Central memory CD8-positive, alpha-beta T cell (primary cell): ENCODE measurements around the gene NR1H2.

Experiments used
- ATAC-seq: fragments of 150-1000 bp; cut with Tn5 transposase; replicated peaks from 2 replicates; pipeline ENCODE4 v1.10.0; 2022; ENCODE audit warnings: mild to moderate bottlenecking, moderate FRiP score, moderate number of reproducible peaks; ENCODE audit not compliant: poor library complexity, severe bottlenecking; ENCODE audit errors: extremely low read depth
- DNase-seq, 2 donors: peaks; one replicate each; pipeline ENCODE4 v3.0.0; 2021; ENCODE audit warnings: low spot score in 2 of 2
- H3K27ac Mint-ChIP-seq: one replicate; pipeline ENCODE4 v1.8.0; 2022; ENCODE audit warnings: low read depth, mild to moderate bottlenecking, moderate library complexity, mixed read lengths
- H3K27me3 Mint-ChIP-seq: one replicate; pipeline ENCODE4 v1.8.0; 2022; ENCODE audit warnings: mixed read lengths
- H3K36me3 Mint-ChIP-seq: one replicate; pipeline ENCODE4 v1.8.0; 2022; ENCODE audit warnings: mild to moderate bottlenecking, moderate library complexity, mixed read lengths; ENCODE audit not compliant: insufficient read depth
- H3K4me1 Mint-ChIP-seq: one replicate; pipeline ENCODE4 v1.8.0; 2022; ENCODE audit warnings: mixed read lengths
- H3K4me3 Mint-ChIP-seq: one replicate; pipeline ENCODE4 v1.8.0; 2022; ENCODE audit warnings: mild to moderate bottlenecking, moderate library complexity, mixed read lengths
- H3K9me3 Mint-ChIP-seq: one replicate; pipeline ENCODE4 v1.8.0; 2022; ENCODE audit warnings: mixed read lengths

NR1H2 gene

GRCh38 chr19:50418176-50419021, 42.1 kb downstream of the NR1H2 start, which contains the start of gene SPIB:
SPIB (plus strand) TSS chr19:50418938; CDS start chr19:50418963, 25 bp downstream.
- peak within 1 kb of the TSS; percentile 1 for H3K4me3 Mint-ChIP-seq
- no peaks in the 10 kb centered on the region for H3K36me3 Mint-ChIP-seq
- no peak for DNase-seq
- no peak for ATAC-seq
- H3K9me3 Mint-ChIP-seq = no peaks in the 10 kb centered on the region
- H3K27me3 Mint-ChIP-seq = peaks cover 45% of the 10 kb centered on the region
- H3K27ac Mint-ChIP-seq = peak within 1 kb of the TSS; percentile 63
- H3K4me1 Mint-ChIP-seq = peaks cover 13% of the 10 kb centered on the region

GRCh38 chr19:50419022-50419579, 42.8 kb downstream of the NR1H2 start:
- no peaks in the 10 kb centered on the region for H3K36me3 Mint-ChIP-seq
- peak overlapping the region; percentile 63 for H3K27ac Mint-ChIP-seq
- peak overlapping the region; percentile 1 for H3K4me3 Mint-ChIP-seq
- peaks cover 13% of the 10 kb centered on the region for H3K4me1 Mint-ChIP-seq
- no peak for ATAC-seq
- H3K27me3 Mint-ChIP-seq = peaks cover 52% of the 10 kb centered on the region
- H3K9me3 Mint-ChIP-seq = no peaks in the 10 kb centered on the region
- DNase-seq = no peak

GRCh38 chr19:50419580-50420035, 43.4 kb downstream of the NR1H2 start:
- peaks cover 55% of the 10 kb centered on the region for H3K27me3 Mint-ChIP-seq
- peaks cover 13% of the 10 kb centered on the region for H3K4me1 Mint-ChIP-seq
- no peaks in the 10 kb centered on the region for H3K9me3 Mint-ChIP-seq
- DNase-seq = no peak
- H3K36me3 Mint-ChIP-seq = no peaks in the 10 kb centered on the region
- peak overlapping the region; percentile 29 for H3K4me3 Mint-ChIP-seq
- ATAC-seq = no peak
- H3K27ac Mint-ChIP-seq = peak overlapping the region; percentile 63

- Mint-ChIP-seq H3K27ac (peak overlapping the region; percentile 12), H3K36me3 (no peaks in the 10 kb centered on the region), H3K4me3 (peak overlapping the region; percentile 29), H3K4me1 (peaks cover 13% of the 10 kb centered on the region), H3K9me3 (no peaks in the 10 kb centered on the region), H3K27me3 (peaks cover 55% of the 10 kb centered on the region)
- ATAC-seq (no peak), DNase-seq (no peak)
Measured at GRCh38 chr19:50420127-50420526, 43.9 kb downstream of the NR1H2 start.

GRCh38 chr19:50420808-50421207, 44.6 kb downstream of the NR1H2 start:
- Mint-ChIP-seq H3K4me1 (peaks cover 13% of the 10 kb centered on the region), H3K27me3 (peaks cover 55% of the 10 kb centered on the region), H3K9me3 (no peaks in the 10 kb centered on the region)

DNA sequence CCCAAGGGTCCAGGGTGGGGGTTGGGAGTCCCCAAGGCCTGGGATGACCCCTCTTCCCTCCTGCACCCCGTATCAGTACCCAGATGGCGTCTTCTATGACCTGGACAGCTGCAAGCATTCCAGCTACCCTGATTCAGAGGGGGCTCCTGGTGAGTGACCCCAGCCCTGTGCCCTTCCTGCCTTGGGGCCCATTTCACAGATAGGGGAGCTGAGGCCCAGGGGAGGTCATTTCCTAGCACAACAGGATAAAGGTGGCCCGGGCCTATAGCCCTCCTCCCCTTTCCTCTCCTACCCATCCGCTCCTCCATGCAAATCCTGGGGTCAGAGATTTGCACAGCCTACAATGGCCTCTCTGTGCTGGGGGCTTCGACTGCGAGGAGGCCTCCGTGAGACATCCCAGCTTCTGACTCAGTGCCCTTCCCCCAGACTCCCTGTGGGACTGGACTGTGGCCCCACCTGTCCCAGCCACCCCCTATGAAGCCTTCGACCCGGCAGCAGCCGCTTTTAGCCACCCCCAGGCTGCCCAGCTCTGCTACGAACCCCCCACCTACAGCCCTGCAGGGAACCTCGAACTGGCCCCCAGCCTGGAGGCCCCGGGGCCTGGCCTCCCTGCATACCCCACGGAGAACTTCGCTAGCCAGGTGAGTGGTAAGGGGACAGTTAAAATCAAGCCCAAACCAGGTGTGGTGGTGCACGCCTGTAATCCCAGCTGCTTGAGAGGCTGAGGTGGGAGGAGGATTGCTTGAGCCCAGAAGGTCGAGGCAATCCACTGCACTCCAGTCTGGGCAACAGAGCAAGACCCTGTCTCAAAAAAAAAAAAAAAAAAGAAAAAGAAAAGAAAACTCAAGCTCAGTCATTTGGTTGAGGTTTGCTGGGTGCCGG, 46.4 kb downstream of the NR1H2 start:
- peaks cover 55% of the 10 kb centered on the region for H3K27me3 Mint-ChIP-seq
- no peak for ATAC-seq
- DNase-seq = no peak
- no peak overlapping the region for H3K27ac Mint-ChIP-seq
- no peaks in the 10 kb centered on the region for H3K9me3 Mint-ChIP-seq
- H3K4me1 Mint-ChIP-seq = peaks cover 13% of the 10 kb centered on the region
- H3K36me3 Mint-ChIP-seq = no peaks in the 10 kb centered on the region
- no peak overlapping the region for H3K4me3 Mint-ChIP-seq

More at GRCh38 chr19:50420808-50421207, 44.6 kb downstream of the NR1H2 start:
- Mint-ChIP-seq H3K27ac (no peak overlapping the region), H3K4me3 (no peak overlapping the region), H3K36me3 (no peaks in the 10 kb centered on the region)
- DNase-seq = no peak
- ATAC-seq = no peak

GRCh38 chr19:50423279-50424113, 47.2 kb downstream of the NR1H2 start:
- DNase-seq (no peak), ATAC-seq (no peak)
- Mint-ChIP-seq H3K9me3 (no peaks in the 10 kb centered on the region), H3K27me3 (peaks cover 55% of the 10 kb centered on the region), H3K36me3 (peaks cover 1% of the 10 kb centered on the region), H3K27ac (no peak overlapping the region), H3K4me1 (peaks cover 13% of the 10 kb centered on the region), H3K4me3 (no peak overlapping the region)

- no peak overlapping the region for H3K4me3 Mint-ChIP-seq
- DNase-seq = no peak
- no peaks in the 10 kb centered on the region for H3K9me3 Mint-ChIP-seq
- peaks cover 41% of the 10 kb centered on the region for H3K27me3 Mint-ChIP-seq
- ATAC-seq = no peak
- no peak overlapping the region for H3K27ac Mint-ChIP-seq
- H3K36me3 Mint-ChIP-seq = peaks cover 1% of the 10 kb centered on the region
- no peaks in the 10 kb centered on the region for H3K4me1 Mint-ChIP-seq
Measured at GRCh38 chr19:50425581-50425980, 49.3 kb downstream of the NR1H2 start.

GRCh38 chr19:50427318-50427925, 51.2 kb downstream of the NR1H2 start:
- H3K4me3 Mint-ChIP-seq = no peak overlapping the region
- ATAC-seq (no peak), DNase-seq (no peak)
- no peak overlapping the region for H3K27ac Mint-ChIP-seq
- peaks cover 11% of the 10 kb centered on the region for H3K4me1 Mint-ChIP-seq
- peaks cover 25% of the 10 kb centered on the region for H3K27me3 Mint-ChIP-seq
- H3K36me3 Mint-ChIP-seq = peaks cover 9% of the 10 kb centered on the region
- no peaks in the 10 kb centered on the region for H3K9me3 Mint-ChIP-seq

DNA sequence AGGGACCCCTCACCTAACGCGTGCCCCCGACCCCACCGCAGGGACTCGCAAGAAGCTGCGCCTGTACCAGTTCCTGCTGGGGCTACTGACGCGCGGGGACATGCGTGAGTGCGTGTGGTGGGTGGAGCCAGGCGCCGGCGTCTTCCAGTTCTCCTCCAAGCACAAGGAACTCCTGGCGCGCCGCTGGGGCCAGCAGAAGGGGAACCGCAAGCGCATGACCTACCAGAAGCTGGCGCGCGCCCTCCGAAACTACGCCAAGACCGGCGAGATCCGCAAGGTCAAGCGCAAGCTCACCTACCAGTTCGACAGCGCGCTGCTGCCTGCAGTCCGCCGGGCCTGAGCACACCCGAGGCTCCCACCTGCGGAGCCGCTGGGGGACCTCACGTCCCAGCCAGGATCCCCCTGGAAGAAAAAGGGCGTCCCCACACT, 51.8 kb downstream of the NR1H2 start:
- peak in 1 of 2 donors; percentile 15 for DNase-seq
- no peak overlapping the region for H3K4me3 Mint-ChIP-seq
- H3K36me3 Mint-ChIP-seq = peaks cover 9% of the 10 kb centered on the region
- H3K27ac Mint-ChIP-seq = no peak overlapping the region
- no peaks in the 10 kb centered on the region for H3K9me3 Mint-ChIP-seq
- H3K27me3 Mint-ChIP-seq = peaks cover 27% of the 10 kb centered on the region
- H3K4me1 Mint-ChIP-seq = peaks cover 11% of the 10 kb centered on the region
- ATAC-seq = peak; percentile 9

GRCh38 chr19:50428772-50429463, 52.7 kb downstream of the NR1H2 start:
- H3K9me3 Mint-ChIP-seq = no peaks in the 10 kb centered on the region
- DNase-seq (no peak), ATAC-seq (no peak)
- H3K27ac Mint-ChIP-seq = no peak overlapping the region
- peaks cover 9% of the 10 kb centered on the region for H3K36me3 Mint-ChIP-seq
- H3K4me1 Mint-ChIP-seq = peaks cover 11% of the 10 kb centered on the region
- peaks cover 24% of the 10 kb centered on the region for H3K27me3 Mint-ChIP-seq
- no peak overlapping the region for H3K4me3 Mint-ChIP-seq
